LNCAP (cell line): ENCODE data around the gene TMEM138.

Source experiments
- CTCF ChIP-seq: fragments of 450-650 bp; IDR thresholded peaks from 2 replicates; pipeline ENCODE4 v1.5.1; 2017; ENCODE audit warnings: mild to moderate bottlenecking

TMEM138 gene

GRCh38 chr11:61384271-61385242, 22.4 kb downstream of the TMEM138 start:
- no peak for TF ChIP-seq CTCF

GRCh38 chr11:61390161-61390560, 28.0 kb downstream of the TMEM138 start:
- TF ChIP-seq CTCF = no peak

GRCh38 chr11:61392981-61393595, 30.9 kb downstream of the TMEM138 start:
- TF ChIP-seq CTCF = no peak

- TF ChIP-seq CTCF = no peak
Observed at GRCh38 chr11:61401173-61401572, 39.0 kb downstream of the TMEM138 start.

- no peak for TF ChIP-seq CTCF
Observed at GRCh38 chr11:61401573-61401972, 39.4 kb downstream of the TMEM138 start.

- no peak for TF ChIP-seq CTCF
Observed at GRCh38 chr11:61403658-61404057, 41.5 kb downstream of the TMEM138 start.

- TF ChIP-seq CTCF = no peak
Observed at GRCh38 chr11:61404103-61404502, 41.9 kb downstream of the TMEM138 start.
